ENCODE measurements around the gene KSR2.

The KSR2 gene

GRCh38 chr12:117660896-117661295 lies 307.9 kb downstream of the KSR2 start:
- Histone ChIP-seq H3K27me3 (ENCODE audit: control insufficient read depth, low read length) (0 out of 2 replicates have a peak, but pooled peaks cover 6% of the 10 kb centered on the region), H3K9me2 (replicated peaks; ENCODE audit: control insufficient read depth, low read length) (no peaks in the 10 kb centered on the region), H3K9me3 (ENCODE audit: control insufficient read depth, insufficient read depth, low read length) (no peaks in the 10 kb centered on the region), H4K20me1 (ENCODE audit: control insufficient read depth, insufficient read depth, low read depth, low read length) (no peaks in the 10 kb centered on the region), H3K4me1 (ENCODE audit: control insufficient read depth, low read length) (no peaks in the 10 kb centered on the region), H3K27ac (ENCODE audit: low read depth, low read length) (no peak overlapping the region), H3K36me3 (ENCODE audit: control insufficient read depth, low read length) (no peaks in the 10 kb centered on the region), H3F3A (ENCODE audit: control insufficient read depth, insufficient read depth) (no peaks in the 10 kb centered on the region), H3K4me2 (ENCODE audit: low read length) (no peak overlapping the region), H3K79me2 (ENCODE audit: control insufficient read depth, low read length) (no peaks in the 10 kb centered on the region), H3K4me3 (ENCODE audit: low read length) (no peak overlapping the region)
- TF ChIP-seq, protein P1, sequence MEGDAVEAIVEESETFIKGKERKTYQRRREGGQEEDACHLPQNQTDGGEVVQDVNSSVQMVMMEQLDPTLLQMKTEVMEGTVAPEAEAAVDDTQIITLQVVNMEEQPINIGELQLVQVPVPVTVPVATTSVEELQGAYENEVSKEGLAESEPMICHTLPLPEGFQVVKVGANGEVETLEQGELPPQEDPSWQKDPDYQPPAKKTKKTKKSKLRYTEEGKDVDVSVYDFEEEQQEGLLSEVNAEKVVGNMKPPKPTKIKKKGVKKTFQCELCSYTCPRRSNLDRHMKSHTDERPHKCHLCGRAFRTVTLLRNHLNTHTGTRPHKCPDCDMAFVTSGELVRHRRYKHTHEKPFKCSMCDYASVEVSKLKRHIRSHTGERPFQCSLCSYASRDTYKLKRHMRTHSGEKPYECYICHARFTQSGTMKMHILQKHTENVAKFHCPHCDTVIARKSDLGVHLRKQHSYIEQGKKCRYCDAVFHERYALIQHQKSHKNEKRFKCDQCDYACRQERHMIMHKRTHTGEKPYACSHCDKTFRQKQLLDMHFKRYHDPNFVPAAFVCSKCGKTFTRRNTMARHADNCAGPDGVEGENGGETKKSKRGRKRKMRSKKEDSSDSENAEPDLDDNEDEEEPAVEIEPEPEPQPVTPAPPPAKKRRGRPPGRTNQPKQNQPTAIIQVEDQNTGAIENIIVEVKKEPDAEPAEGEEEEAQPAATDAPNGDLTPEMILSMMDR (IDR thresholded peaks at IDR 0.05; ENCODE audit: low read depth, low read length, poor library complexity, severe bottlenecking) = no peak
- TF ChIP-seq EZH2phosphoT487 (IDR thresholded peaks at IDR 0.05; ENCODE audit: borderline replicate concordance, low read length) = no peak

DNA sequence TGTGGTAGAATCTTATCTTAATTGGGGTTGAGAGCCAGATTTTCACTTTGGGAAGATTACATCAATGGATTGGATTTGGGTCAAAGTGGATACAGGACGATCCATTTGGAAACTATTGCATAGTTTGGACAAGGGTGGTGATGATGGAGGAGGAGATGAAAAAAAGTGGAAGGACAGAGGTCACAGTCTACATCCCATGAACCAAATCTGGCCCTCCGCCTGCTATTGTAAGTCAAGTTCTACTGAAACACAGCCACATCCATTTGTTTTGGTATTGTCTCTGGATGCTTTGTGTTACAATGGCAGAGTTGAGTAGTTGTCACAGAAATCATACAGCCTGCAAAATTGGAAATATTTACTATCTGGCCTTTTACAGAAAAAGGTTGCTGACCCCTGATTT lies 310.6 kb downstream of the KSR2 start:
- Histone ChIP-seq H3K27ac (ENCODE audit: low read depth, low read length) (no peak overlapping the region), H3K4me3 (ENCODE audit: low read length) (no peak overlapping the region), H3K36me3 (ENCODE audit: control insufficient read depth, low read length) (no peaks in the 10 kb centered on the region), H3K79me2 (ENCODE audit: control insufficient read depth, low read length) (no peaks in the 10 kb centered on the region), H4K20me1 (ENCODE audit: control insufficient read depth, insufficient read depth, low read depth, low read length) (no peaks in the 10 kb centered on the region), H3K4me1 (ENCODE audit: control insufficient read depth, low read length) (no peaks in the 10 kb centered on the region), H3K27me3 (ENCODE audit: control insufficient read depth, low read length) (0 out of 2 replicates have a peak, but pooled peaks cover 3% of the 10 kb centered on the region), H3K9me3 (ENCODE audit: control insufficient read depth, insufficient read depth, low read length) (no peaks in the 10 kb centered on the region), H3K4me2 (ENCODE audit: low read length) (no peak overlapping the region), H3K9me2 (replicated peaks; ENCODE audit: control insufficient read depth, low read length) (no peaks in the 10 kb centered on the region), H3F3A (ENCODE audit: control insufficient read depth, insufficient read depth) (no peaks in the 10 kb centered on the region)
- TF ChIP-seq, protein P1 (IDR thresholded peaks at IDR 0.05; ENCODE audit: low read depth, low read length, poor library complexity, severe bottlenecking) = no peak
- TF ChIP-seq EZH2phosphoT487 (IDR thresholded peaks at IDR 0.05; ENCODE audit: borderline replicate concordance, low read length) = no peak

- H3K79me2 ChIP-seq (ENCODE audit: control insufficient read depth, low read length) = no peaks in the 10 kb centered on the region
- no peaks in the 10 kb centered on the region for H3K27me3 ChIP-seq (ENCODE audit: control insufficient read depth, low read length)
- no peaks in the 10 kb centered on the region for H3K4me1 ChIP-seq (ENCODE audit: control insufficient read depth, low read length)
- H3F3A ChIP-seq (ENCODE audit: control insufficient read depth, insufficient read depth) = no peaks in the 10 kb centered on the region
- no peaks in the 10 kb centered on the region for H3K9me3 ChIP-seq (ENCODE audit: control insufficient read depth, insufficient read depth, low read length)
- TF ChIP-seq EZH2phosphoT487 (IDR thresholded peaks at IDR 0.05; ENCODE audit: borderline replicate concordance, low read length) = no peak
- TF ChIP-seq, protein P1 (IDR thresholded peaks at IDR 0.05; ENCODE audit: low read depth, low read length, poor library complexity, severe bottlenecking) = no peak
- no peak overlapping the region for H3K27ac ChIP-seq (ENCODE audit: low read depth, low read length)
- H3K4me2 ChIP-seq (ENCODE audit: low read length) = no peak overlapping the region
- H3K36me3 ChIP-seq (ENCODE audit: control insufficient read depth, low read length) = no peaks in the 10 kb centered on the region
- H4K20me1 ChIP-seq (ENCODE audit: control insufficient read depth, insufficient read depth, low read depth, low read length) = no peaks in the 10 kb centered on the region
- H3K9me2 ChIP-seq (replicated peaks; ENCODE audit: control insufficient read depth, low read length) = no peaks in the 10 kb centered on the region
- H3K4me3 ChIP-seq (ENCODE audit: low read length) = no peak overlapping the region
These were observed 319.0 kb downstream of the KSR2 start for GRCh38 chr12:117649796-117650195.
